Myometrial cell (primary cell): ENCODE data around the gene TUBAL3. TPM values are rescaled to one million over a fixed set of nuclear protein-coding genes. Genes with fewer than 3 reads are reported as not detected.

ENCODE experiments used
- total RNA-seq: library from RNA; depleted of rRNA; stranded (reverse); fragments of >200 nt; gene quantifications from 2 replicates; pipeline ENCODE4 v1.2.3, GENCODE V29; 2015

TUBAL3 gene
- not detected in 2 replicates for total RNA-seq

DNA sequence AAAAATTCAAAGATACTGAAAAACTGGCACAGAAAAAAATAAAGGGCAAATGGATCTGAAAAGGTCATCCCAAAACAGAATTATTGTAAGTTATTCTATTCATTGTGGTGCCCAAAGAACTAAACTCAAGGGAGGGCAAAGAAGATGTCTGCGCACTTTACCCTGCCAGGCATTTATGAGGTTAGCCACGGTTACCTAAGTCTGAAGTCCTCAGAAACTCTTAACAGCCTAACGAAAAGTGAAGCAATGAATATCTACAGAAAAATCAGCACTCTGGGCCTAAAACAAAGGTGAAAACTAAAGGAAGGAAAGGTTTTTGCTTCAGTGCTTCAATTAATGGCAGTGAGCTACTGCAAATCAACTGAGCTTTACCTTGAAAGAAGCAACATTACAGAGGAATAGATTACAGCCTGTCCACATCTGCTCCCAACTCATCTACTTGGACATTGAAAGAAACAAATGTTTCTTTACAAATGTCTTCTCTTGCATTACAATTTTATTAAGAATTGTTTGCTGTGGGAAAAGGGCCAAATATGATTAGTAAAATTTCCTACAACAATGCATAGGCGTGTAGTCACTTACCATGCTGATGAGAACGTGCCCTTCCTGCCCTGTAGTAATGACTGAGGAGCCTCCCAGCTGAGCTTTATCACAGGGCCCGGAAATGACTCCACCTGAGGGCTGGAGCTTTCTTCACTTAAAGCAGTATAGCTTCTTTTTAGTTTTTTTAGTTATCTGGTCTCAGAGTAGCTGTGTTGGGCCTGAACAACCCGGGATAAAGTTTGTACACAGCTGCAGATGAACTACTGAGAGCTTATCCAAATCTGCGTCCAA is at the start of gene TUBAL3:
Gene TUBAL3 (minus strand): TSS at position 621 of the 834 bp plus-strand sequence. CDS start 36 bp downstream, at position 585.

GRCh38 chr10:5412277-5412941 is 7.8 kb upstream of the TUBAL3 start, which contains the start of gene NET1:
Gene NET1, plus strand, starts transcription at chr10:5412557. Its CDS starts 136 bp downstream, at chr10:5412693.

GRCh38 chr10:5364890-5365338 is 39.7 kb downstream of the TUBAL3 start, which contains the start of gene UCN3:
Gene UCN3, plus strand, starts transcription at chr10:5364966. Its CDS starts 8,755 bp downstream, at chr10:5373721.

Other genes with a start within 250 kb of the TUBAL3 start
- gene AKR1C8, start 219.7 kb downstream of the TUBAL3 start, total RNA-seq = not detected in 2 replicates
- gene AKR1C4, start 208.0 kb downstream of the TUBAL3 start, total RNA-seq = not detected in 2 replicates
- not detected in 2 replicates for gene UCN3, start 39.9 kb downstream of the TUBAL3 start, total RNA-seq
- gene NET1, start 7.7 kb upstream of the TUBAL3 start, total RNA-seq = 28.5 and 39.7 TPM in 2 replicates
- not detected in 2 replicates for gene CALML5, start 94.7 kb upstream of the TUBAL3 start, total RNA-seq
- not detected in 2 replicates for gene CALML3, start 120.1 kb upstream of the TUBAL3 start, total RNA-seq